ENCODE measurements around the gene CSF3.

CSF3 gene

DNA sequence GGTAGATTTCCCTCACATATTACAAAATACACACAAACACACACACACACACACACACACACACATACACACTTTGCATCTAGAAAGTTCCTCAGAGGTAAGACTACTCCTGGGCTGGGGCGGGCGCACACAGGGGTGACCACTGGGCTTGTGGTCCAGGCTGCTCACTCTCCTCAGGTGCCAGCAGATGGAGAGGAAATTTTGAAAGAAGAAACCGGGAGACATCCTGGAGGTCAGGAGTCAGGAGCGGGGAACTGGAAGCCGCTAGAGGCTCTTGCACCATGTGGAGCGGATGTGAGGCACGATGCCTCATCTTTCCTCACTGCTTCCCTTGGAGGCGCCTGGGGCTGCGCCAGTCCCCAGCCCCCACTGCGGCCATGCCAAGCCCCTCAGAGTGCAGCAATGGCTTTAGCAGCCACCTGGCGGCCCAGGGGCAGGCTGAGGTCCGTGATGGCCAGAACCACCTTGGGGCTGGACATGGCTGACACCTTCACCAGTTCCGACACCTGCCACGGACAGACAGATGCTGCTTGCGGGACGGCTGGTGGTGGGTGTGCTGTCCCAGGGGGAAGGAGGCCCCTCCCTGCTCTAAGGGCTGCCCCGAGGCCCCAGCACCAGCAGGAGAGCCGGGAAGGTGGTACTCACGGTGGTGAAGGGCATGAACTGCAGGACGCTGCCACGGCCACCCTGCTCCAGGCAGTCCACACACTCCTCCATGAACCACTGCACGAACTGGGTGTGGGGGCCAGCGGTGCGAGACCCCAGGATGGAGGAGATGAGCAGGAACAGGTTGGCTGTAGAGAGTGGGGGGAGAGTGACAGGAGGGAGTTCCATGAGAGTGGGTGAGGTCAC lies 4.1 kb downstream of the CSF3 start:
- DNase-seq (ENCODE audit: low read depth): no peak
- TF ChIP-seq CTCF (IDR thresholded peaks at IDR 0.05; ENCODE audit: insufficient read depth, low read depth, low read length, missing control alignments): no peak
- H3K4me3 ChIP-seq (ENCODE audit: low read depth, low read length): no peak overlapping the region

GRCh38 chr17:40020146-40020545 lies 4.9 kb downstream of the CSF3 start:
- H3K4me3 ChIP-seq (ENCODE audit: low read depth, low read length): no peak overlapping the region
- TF ChIP-seq CTCF (IDR thresholded peaks at IDR 0.05; ENCODE audit: insufficient read depth, low read depth, low read length, missing control alignments): no peak
- DNase-seq (ENCODE audit: low read depth): no peak

- no peak overlapping the region for H3K4me3 ChIP-seq (ENCODE audit: low read depth, low read length)
- no peak for DNase-seq (ENCODE audit: low read depth)
These were observed 6.3 kb downstream of the CSF3 start for GRCh38 chr17:40021451-40021971.

GRCh38 chr17:40022497-40022896 lies 7.3 kb downstream of the CSF3 start:
- DNase-seq (ENCODE audit: low read depth): no peak
- TF ChIP-seq CTCF (IDR thresholded peaks at IDR 0.05; ENCODE audit: insufficient read depth, low read depth, low read length, missing control alignments): no peak
- H3K4me3 ChIP-seq (ENCODE audit: low read depth, low read length): no peak overlapping the region

More at GRCh38 chr17:40021451-40021971, 6.3 kb downstream of the CSF3 start:
- TF ChIP-seq CTCF (IDR thresholded peaks at IDR 0.05; ENCODE audit: insufficient read depth, low read depth, low read length, missing control alignments): no peak

GRCh38 chr17:40022961-40023541 lies 7.8 kb downstream of the CSF3 start:
- H3K4me3 ChIP-seq (ENCODE audit: low read depth, low read length): no peak overlapping the region
- no peak for DNase-seq (ENCODE audit: low read depth)
- TF ChIP-seq CTCF (IDR thresholded peaks at IDR 0.05; ENCODE audit: insufficient read depth, low read depth, low read length, missing control alignments): no peak

DNA sequence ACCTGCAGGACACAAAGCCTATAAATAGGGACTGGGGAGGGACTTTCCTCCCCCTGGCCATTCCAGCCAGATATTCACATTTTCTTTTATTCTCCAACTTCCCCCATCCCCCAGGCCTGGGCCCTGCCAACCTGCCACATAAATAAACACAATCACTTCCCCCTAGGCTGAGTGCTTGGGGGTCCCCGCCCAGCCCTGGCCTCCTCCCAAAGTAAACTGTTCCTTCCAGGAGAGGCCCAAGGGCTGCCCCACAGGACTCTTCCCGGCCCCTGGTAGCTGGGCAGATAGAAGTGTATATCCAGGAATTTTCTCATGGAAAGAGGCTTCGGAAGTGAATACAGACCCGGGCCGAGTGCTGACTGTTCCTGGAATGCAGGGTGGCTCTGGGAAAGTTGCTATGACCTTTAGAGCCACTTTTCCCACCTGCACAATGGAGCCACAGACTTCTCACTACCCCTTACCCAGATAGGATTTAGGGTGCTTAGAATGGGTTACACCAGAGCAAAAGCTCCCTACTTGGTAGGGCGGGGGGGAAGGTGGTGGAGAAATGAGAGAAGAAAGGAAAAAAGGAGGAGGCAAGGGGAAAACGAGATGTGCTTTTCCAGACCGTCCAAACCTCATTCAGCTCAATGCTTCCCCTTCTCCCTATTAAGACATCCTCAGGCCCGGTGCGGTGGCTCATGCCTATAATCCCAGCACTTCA lies 8.5 kb downstream of the CSF3 start:
- no peak for DNase-seq (ENCODE audit: low read depth)
- TF ChIP-seq CTCF (IDR thresholded peaks at IDR 0.05; ENCODE audit: insufficient read depth, low read depth, low read length, missing control alignments): no peak
- H3K4me3 ChIP-seq (ENCODE audit: low read depth, low read length): no peak overlapping the region
